Muscle of leg (tissue), 11 donors: ENCODE results near the gene NKIRAS1. TPM values are rescaled to one million over a fixed set of nuclear protein-coding genes. Genes with fewer than 3 reads are reported as not detected.

Experiments used
- DNase-seq: peaks from one replicate; pipeline ENCODE4 v3.0.0; 2013
- H3K27ac ChIP-seq: one replicate; pipeline ENCODE4 v1.5.1; 2013; ENCODE audit warnings: mild to moderate bottlenecking, low read length, control low read depth
- H3K27me3 ChIP-seq: one replicate; pipeline ENCODE4 v1.6.1; 2013; ENCODE audit warnings: low read length; ENCODE audit not compliant: control insufficient read depth, insufficient read depth
- H3K36me3 ChIP-seq: one replicate; pipeline ENCODE4 v1.6.1; 2013; ENCODE audit warnings: low read length; ENCODE audit not compliant: control insufficient read depth, insufficient read depth
- H3K4me1 ChIP-seq: one replicate; pipeline ENCODE4 v1.6.1; 2013; ENCODE audit warnings: low read length; ENCODE audit not compliant: control insufficient read depth, insufficient read depth
- H3K4me3 ChIP-seq: one replicate; pipeline ENCODE4 v1.5.1; 2013; ENCODE audit warnings: low read length, control low read depth
- H3K9me3 ChIP-seq: replicated peaks from 2 replicates; pipeline ENCODE4 v1.6.1; 2013; ENCODE audit warnings: low read depth, low read length; ENCODE audit not compliant: control insufficient read depth
- WGBS: methylation state at CpG from one replicate; pipeline ENCODE4 v1.1.5; 2013; ENCODE audit warnings: missing lambda C conversion rate; ENCODE audit not compliant: insufficient coverage; 5-methylcytosine and 5-hydroxymethylcytosine counted together
- polyA plus RNA-seq, 8 donors: library from polyadenylated mRNA; unstranded; fragments of 120-200 nt; gene quantifications; one replicate each; pipeline versions ENCODE4 v1.2.1 to v1.2.3, GENCODE V29; 2013; ENCODE audit warnings: inconsistent platforms in 1 of 8, low replicate concordance in 1 of 8; ENCODE audit not compliant: insufficient read length in 8 of 8, insufficient read depth in 1 of 8
- total RNA-seq: library from RNA; stranded (reverse); fragments of 120-200 nt; gene quantifications from one replicate; pipeline ENCODE4 v1.2.4, GENCODE V29; 2013

Gene NKIRAS1
- total and polyA plus RNA-seq, 9 donors = 10.7 to 14.5 (median 13.0) TPM

GRCh38 chr3:23942546-23942945, 25.8 kb upstream of the NKIRAS1 start:
- peaks cover 13% of the 10 kb centered on the region for H3K4me1 ChIP-seq
- no peaks in the 10 kb centered on the region for H3K36me3 ChIP-seq
- no peak overlapping the region for H3K27ac ChIP-seq
- H3K4me3 ChIP-seq = no peak overlapping the region
- no peak for DNase-seq
- H3K27me3 ChIP-seq = peaks cover 3% of the 10 kb centered on the region
- WGBS = 89% methylated on average over 7 of the region's 11 CpGs
- no peaks in the 10 kb centered on the region for H3K9me3 ChIP-seq

DNA sequence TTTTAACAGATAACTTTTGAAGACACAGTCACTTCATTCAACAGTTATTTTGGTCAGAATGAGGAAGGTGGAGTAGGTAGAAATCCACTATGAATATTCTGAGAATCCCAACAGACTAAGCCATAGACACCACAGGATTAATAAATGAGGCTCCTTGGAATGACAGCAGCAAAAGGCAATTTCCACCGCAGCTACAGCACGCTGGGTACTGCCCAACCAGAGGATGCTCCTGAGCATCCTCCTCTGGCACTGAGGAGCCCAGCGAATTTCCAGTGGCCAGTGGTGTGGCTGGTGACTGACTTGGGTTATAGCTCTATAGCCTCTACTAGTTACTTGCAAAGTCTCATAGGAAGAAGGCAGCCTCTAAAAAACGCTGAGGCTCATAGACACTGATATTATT, 24.6 kb upstream of the NKIRAS1 start:
- Histone ChIP-seq H3K9me3 (no peaks in the 10 kb centered on the region), H3K27ac (no peak overlapping the region), H3K4me3 (no peak overlapping the region), H3K27me3 (peaks cover 3% of the 10 kb centered on the region), H3K4me1 (peaks cover 7% of the 10 kb centered on the region), H3K36me3 (no peaks in the 10 kb centered on the region)
- no CpG with 5 or more reads among the region's 4 CpGs for WGBS
- DNase-seq = no peak

DNA sequence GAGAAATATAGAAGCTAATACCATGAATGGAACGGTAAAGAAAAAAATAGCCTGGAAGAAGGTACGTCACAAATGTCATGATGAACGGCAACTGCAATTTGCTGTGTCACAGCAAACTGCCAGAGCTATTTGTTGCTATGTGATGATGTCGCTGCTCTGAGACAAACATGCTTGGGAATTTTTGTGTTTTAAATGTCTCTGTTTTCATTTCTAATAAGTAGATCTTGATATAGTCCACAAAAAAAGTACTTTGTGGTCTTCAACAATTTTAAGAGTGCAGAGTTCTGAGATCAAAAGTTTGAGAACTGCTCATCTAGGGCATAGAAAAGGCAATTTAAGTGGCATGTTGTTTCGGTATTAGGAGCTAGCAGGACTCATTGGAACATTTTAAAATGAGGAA, 24.0 kb upstream of the NKIRAS1 start:
- Histone ChIP-seq H3K9me3 (no peaks in the 10 kb centered on the region), H3K27ac (no peak overlapping the region), H3K4me3 (no peak overlapping the region), H3K27me3 (peaks cover 3% of the 10 kb centered on the region), H3K4me1 (peaks cover 4% of the 10 kb centered on the region), H3K36me3 (no peaks in the 10 kb centered on the region)
- WGBS = 33% methylated on average over 1 of the region's 5 CpGs
- no peak for DNase-seq

GRCh38 chr3:23938688-23939087, 21.9 kb upstream of the NKIRAS1 start:
- H3K9me3 ChIP-seq = no peaks in the 10 kb centered on the region
- H3K27me3 ChIP-seq = peaks cover 2% of the 10 kb centered on the region
- H3K27ac ChIP-seq = no peak overlapping the region
- H3K4me1 ChIP-seq = no peaks in the 10 kb centered on the region
- DNase-seq = no peak
- no peak overlapping the region for H3K4me3 ChIP-seq
- H3K36me3 ChIP-seq = no peaks in the 10 kb centered on the region

GRCh38 chr3:23937296-23937695, 20.5 kb upstream of the NKIRAS1 start:
- Histone ChIP-seq H3K36me3 (no peaks in the 10 kb centered on the region), H3K4me1 (no peaks in the 10 kb centered on the region), H3K27ac (no peak overlapping the region), H3K9me3 (no peaks in the 10 kb centered on the region), H3K27me3 (no peaks in the 10 kb centered on the region), H3K4me3 (no peak overlapping the region)
- no peak for DNase-seq
- WGBS = no CpG with 5 or more reads among the region's 1 CpG

DNA sequence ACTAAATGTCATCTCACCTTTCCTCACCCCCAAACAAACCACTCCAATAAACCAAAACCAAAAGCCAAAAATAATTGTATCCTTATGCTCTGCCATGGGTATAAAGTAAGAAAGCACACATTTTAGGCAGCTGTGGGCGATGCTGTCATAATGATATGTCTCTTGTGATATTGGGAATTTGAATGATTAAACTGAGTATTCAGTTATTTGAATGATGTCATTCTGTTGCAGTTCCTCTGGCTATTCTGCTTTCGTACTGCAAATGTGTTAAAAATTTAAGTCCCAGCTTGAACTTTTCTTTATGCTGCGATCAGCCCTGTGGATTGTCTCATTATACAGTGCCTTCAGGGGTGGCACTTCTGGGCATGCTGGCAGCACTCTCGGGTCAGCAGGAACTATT, 17.5 kb upstream of the NKIRAS1 start:
- 47% methylated on average over 3 of the region's 4 CpGs for WGBS
- H3K4me1 ChIP-seq = no peaks in the 10 kb centered on the region
- no peak for DNase-seq
- no peaks in the 10 kb centered on the region for H3K36me3 ChIP-seq
- no peak overlapping the region for H3K27ac ChIP-seq
- no peaks in the 10 kb centered on the region for H3K27me3 ChIP-seq
- no peak overlapping the region for H3K4me3 ChIP-seq
- H3K9me3 ChIP-seq = no peaks in the 10 kb centered on the region

- no peaks in the 10 kb centered on the region for H3K36me3 ChIP-seq
- H3K27me3 ChIP-seq = no peaks in the 10 kb centered on the region
- no peaks in the 10 kb centered on the region for H3K4me1 ChIP-seq
- H3K27ac ChIP-seq = no peak overlapping the region
- no peak overlapping the region for H3K4me3 ChIP-seq
- DNase-seq = no peak
- no peaks in the 10 kb centered on the region for H3K9me3 ChIP-seq
- WGBS = no CpG with 5 or more reads among the region's 4 CpGs
These were observed 15.8 kb upstream of the NKIRAS1 start for GRCh38 chr3:23932571-23932970.

GRCh38 chr3:23931597-23931996, 14.8 kb upstream of the NKIRAS1 start:
- Histone ChIP-seq H3K27me3 (no peaks in the 10 kb centered on the region), H3K4me3 (no peak overlapping the region), H3K9me3 (no peaks in the 10 kb centered on the region), H3K36me3 (no peaks in the 10 kb centered on the region), H3K27ac (no peak overlapping the region), H3K4me1 (no peaks in the 10 kb centered on the region)
- DNase-seq = no peak
- WGBS = no CpG with 5 or more reads among the region's 3 CpGs

GRCh38 chr3:23928524-23928923, 11.7 kb upstream of the NKIRAS1 start:
- Histone ChIP-seq H3K4me1 (no peaks in the 10 kb centered on the region), H3K36me3 (no peaks in the 10 kb centered on the region), H3K27me3 (no peaks in the 10 kb centered on the region), H3K9me3 (no peaks in the 10 kb centered on the region), H3K4me3 (no peak overlapping the region), H3K27ac (no peak overlapping the region)
- 85% methylated on average over 4 of the region's 8 CpGs for WGBS
- no peak for DNase-seq

DNA sequence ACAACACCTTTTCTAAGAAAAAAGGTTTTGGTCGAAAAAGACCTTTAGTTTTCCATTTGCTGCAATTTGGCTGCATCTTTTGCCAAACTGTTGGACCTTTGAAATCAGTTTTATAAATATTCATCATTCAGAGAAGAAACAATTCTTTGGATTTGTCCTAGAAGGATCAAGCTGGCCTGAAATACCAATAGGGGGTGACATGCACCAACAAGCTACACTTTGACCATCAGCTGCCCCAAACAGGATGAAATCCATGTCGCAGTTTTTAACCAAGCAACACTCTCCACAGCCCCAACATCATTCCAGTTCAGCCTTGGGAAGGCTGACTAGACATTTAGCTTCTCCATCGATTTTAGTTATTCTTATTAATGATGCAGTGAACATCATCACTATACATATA, 9.9 kb upstream of the NKIRAS1 start:
- Histone ChIP-seq H3K4me3 (no peak overlapping the region), H3K27me3 (no peaks in the 10 kb centered on the region), H3K36me3 (peaks cover 7% of the 10 kb centered on the region), H3K27ac (no peak overlapping the region), H3K4me1 (no peaks in the 10 kb centered on the region), H3K9me3 (no peaks in the 10 kb centered on the region)
- DNase-seq = no peak
- 0% methylated on average over 1 of the region's 3 CpGs for WGBS

DNA sequence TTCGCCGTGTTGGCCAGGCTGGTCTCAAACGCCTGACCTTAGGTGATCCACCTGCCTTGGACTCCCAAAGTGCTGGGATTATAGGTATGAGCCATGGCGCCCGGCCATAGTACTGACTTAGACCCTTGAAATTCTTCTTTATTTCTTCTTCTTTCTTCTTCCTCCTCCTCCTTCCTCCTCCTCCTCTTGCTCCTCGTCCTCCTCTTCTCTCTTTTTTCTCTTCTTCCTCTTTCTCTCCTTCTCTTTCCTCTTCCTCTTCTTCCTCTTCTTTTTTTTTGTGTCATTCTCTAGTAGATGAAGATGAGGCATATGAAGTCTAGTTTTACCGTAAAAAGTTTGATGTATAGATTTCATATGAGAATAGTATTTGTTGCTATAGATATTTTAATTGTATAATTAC, 9.5 kb upstream of the NKIRAS1 start:
- 90% methylated on average over 3 of the region's 7 CpGs for WGBS
- DNase-seq = no peak
- no peaks in the 10 kb centered on the region for H3K27me3 ChIP-seq
- H3K27ac ChIP-seq = no peak overlapping the region
- H3K4me3 ChIP-seq = no peak overlapping the region
- H3K9me3 ChIP-seq = no peaks in the 10 kb centered on the region
- no peaks in the 10 kb centered on the region for H3K4me1 ChIP-seq
- peaks cover 10% of the 10 kb centered on the region for H3K36me3 ChIP-seq
